Natural killer cell treated with Interleukin-12 subunit alpha and Interleukin-12 subunit beta and Interleukin-15 and Interleukin-18, amount 100 ng/mL, for 72 hours (primary cell): Measurements from ENCODE around the gene REXO1. TPM values are rescaled to one million over a fixed set of nuclear protein-coding genes. Genes with fewer than 3 reads are reported as not detected.

ENCODE experiments used
- ATAC-seq, 2 donors: fragments of 150-1000 bp; cut with Tn5 transposase in 1 of 2; sonication (Bioruptor Pico), chemical (Tn5 transposase) in 1 of 2; 2 replicates each; pipeline ENCODE4 v1.10.0; 2021
- DNase-seq: peaks from one replicate; pipeline ENCODE4 v3.0.0; 2022; ENCODE audit warnings: low spot score
- H3K27ac Mint-ChIP-seq, 2 donors: 1 replicate in 1 of 2; 2 replicates in 1 of 2; pipeline ENCODE4 v1.8.0; 2022; ENCODE audit warnings: mixed read lengths in 2 of 2, mild to moderate bottlenecking in 1 of 2, moderate library complexity in 1 of 2
- H3K27me3 Mint-ChIP-seq, 2 donors: 1 replicate in 1 of 2; 2 replicates in 1 of 2; pipeline ENCODE4 v1.8.0; 2022; ENCODE audit warnings: mixed read lengths in 2 of 2
- H3K36me3 Mint-ChIP-seq: one replicate; pipeline ENCODE4 v1.8.0; 2022; ENCODE audit warnings: mixed read lengths
- H3K4me1 Mint-ChIP-seq, 2 donors: 1 replicate in 1 of 2; 2 replicates in 1 of 2; pipeline ENCODE4 v1.8.0; 2022; ENCODE audit warnings: low read depth in 2 of 2, mixed read lengths in 2 of 2, mild to moderate bottlenecking in 1 of 2
- H3K4me3 Mint-ChIP-seq: one replicate; pipeline ENCODE4 v1.8.0; 2022; ENCODE audit warnings: mixed read lengths
- H3K9me3 Mint-ChIP-seq: 2 replicates; pipeline ENCODE4 v1.8.0; 2022; ENCODE audit warnings: mixed read lengths
- total RNA-seq, 2 donors: library from RNA; stranded (reverse); gene quantifications; one replicate each; pipeline ENCODE4 v1.2.3, GENCODE V29; 2022

REXO1 gene
- total RNA-seq, 2 donors from 2014 or later, result 69.1 to 103 TPM

DNA sequence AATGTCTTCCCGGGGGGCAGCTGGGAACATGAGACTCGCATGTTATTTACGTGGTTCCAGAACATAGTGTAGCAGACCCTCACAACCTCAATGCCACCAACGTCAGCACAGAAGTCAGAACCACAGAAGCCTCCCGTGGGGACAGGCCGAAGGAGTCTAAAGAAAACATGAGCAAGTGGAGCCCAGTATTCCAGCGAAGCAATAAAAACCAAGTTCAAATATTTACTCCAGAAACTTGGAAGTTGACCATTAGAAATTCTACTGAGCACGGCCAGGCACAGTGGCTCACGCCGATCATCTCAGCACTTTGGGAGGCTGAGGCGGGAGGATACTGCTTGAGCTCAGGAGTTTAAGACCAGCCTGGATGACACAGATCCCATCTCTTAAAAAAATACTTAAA lies 18.3 kb downstream of the REXO1 start:
- H3K27ac Mint-ChIP-seq, result no peak overlapping the region
- H3K9me3 Mint-ChIP-seq, result no peaks in the 10 kb centered on the region

DNA sequence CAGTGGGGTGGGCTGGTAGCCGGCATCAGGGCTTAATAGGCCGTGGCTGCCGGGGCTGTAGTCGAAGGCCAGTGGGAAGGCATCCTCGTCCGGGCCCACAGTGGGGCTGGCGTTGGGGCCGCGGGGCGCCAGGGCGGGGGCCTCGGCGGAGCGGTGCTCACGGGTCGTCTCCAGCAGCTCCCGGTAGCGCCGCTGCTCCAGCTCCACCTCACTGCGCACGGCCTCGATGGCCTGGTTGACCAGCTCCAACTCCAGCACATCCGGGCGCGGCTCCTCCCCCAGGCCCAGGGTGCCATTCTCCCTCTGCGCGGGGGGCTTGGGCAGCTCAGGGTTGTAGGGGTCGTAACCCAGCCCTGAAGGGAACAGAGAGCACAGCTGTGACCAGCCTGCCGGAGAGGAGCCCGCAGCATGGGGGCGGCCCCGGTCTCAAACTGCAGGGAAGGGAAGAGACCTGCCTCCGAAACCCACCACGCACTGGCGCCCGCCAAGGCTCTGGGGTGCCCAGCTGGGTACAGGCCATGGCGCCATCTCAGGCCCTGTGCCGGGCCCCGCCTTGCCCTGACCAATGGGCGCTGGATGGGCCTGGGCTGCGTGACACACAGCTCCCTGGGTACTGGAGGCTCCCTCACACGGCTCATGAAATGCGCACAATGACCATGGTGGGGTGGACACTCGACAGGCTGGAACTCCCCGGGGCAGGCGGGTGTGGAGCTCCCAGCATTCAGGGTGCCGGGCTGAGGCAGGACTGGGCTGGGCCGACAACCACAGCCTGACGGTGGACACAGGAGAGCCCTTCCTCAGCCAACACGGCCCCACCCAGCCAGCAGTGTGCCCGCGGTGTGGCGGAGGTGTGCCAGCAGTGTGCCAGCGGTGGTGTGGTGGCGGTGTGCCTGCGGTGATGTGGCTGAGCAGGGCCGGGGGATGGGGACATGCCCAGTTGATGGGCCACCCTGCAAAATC lies 19.7 kb downstream of the REXO1 start:
- Mint-ChIP-seq H3K36me3 (no peaks in the 10 kb centered on the region), H3K27ac (no peak overlapping the region), H3K4me3 (no peak overlapping the region), H3K27me3 (no peaks in the 10 kb centered on the region), H3K9me3 (no peaks in the 10 kb centered on the region), H3K4me1 (no peaks in the 10 kb centered on the region)
- DNase-seq, result no peak
- ATAC-seq, result peak; percentile 13 to 20

More for the DNA sequence above, 18.3 kb downstream of the REXO1 start:
- H3K4me3 Mint-ChIP-seq, result no peak overlapping the region
- H3K27me3 Mint-ChIP-seq, result no peaks in the 10 kb centered on the region
- H3K4me1 Mint-ChIP-seq, result no peaks in the 10 kb centered on the region
- ATAC-seq (no peak), DNase-seq (no peak)
- no peaks in the 10 kb centered on the region for H3K36me3 Mint-ChIP-seq

DNA sequence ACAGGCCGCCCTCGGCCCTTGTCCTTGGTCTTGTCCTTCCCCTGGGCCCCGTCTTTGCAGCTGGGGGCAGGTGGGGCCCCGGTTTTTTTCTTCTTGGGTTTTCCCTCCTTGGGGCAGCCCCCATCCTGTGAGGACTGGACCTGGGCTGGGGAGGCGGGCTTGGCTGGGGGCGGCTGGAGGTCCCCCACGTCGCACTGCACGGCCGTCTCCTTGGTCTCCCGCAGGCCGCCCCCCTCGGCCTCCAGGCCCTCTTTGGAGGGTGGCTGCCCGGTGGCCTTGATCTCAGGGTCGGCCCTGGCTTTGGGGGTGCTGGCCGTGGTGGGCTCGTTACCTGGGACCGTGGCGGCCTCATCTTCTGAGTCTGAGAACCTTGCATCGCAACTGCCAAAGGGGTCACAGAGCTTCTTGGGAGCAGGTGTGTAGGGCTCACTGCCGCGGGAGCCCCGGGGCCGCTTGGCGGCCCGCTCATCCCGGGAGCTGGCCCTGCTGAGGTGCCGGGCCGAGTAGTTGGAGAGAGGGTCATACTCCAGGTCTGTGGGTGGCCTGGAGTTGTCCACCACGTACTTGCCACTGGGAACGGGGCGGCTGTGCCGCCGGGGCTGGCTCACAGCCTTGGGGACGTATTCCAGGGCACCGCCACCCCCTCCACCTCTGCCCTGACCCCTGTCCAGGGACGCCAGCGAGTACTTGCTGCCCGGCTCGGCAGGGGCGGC lies 20.6 kb downstream of the REXO1 start:
- H3K27me3 Mint-ChIP-seq, result no peaks in the 10 kb centered on the region
- H3K4me3 Mint-ChIP-seq, result no peak overlapping the region
- no peaks in the 10 kb centered on the region for H3K36me3 Mint-ChIP-seq
- no peaks in the 10 kb centered on the region for H3K4me1 Mint-ChIP-seq
- no peak overlapping the region for H3K27ac Mint-ChIP-seq
- H3K9me3 Mint-ChIP-seq, result no peaks in the 10 kb centered on the region
- ATAC-seq (no peak), DNase-seq (no peak)

DNA sequence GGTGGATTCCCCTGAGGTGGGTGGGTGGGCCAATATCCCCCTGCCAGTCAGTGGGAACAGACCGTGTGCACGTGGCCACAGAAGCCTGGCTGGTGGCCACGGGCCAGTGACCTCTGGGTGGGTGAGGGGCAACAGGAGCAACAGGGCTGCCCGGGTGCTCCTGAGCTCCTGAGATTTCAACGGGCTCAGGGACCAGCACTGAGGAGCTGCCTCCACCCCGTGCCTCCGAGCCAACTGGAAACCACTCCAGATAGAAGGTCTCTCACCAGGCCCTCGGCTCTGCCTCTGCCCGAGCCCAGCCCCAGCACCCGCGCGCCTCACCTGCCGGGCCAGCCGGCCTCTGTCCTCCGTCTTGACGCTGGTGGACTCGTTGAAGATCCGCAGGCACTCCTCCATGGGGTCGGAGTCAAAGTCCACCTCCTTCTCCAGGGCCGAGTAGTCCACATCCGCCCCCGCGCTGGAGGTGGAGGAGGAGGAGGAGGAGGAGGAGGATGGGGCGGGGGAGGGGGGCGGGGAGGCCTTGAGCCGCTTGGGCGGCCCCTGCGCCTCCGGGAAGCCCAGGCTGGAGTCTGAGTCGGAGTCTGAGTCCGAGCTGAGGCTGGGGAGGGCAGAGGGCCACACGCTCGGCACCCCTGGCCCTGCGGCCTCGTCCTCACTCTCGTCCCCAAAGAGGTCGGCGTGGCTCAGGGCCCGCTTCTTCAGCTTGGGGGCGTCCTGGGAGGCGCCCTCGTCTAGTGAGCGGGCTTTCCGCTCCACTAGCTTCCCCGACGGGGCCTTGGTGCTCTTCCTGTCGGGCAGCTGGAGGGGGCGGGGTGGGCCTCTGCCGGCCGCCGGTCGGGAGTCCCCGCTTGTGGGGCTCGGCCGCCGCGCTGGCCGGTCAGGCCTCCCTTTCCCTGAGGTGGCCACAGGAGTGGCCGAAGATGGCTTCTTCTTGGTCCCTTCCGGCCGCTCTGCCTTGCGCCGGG lies 21.4 kb downstream of the REXO1 start:
- no peaks in the 10 kb centered on the region for H3K36me3 Mint-ChIP-seq
- H3K9me3 Mint-ChIP-seq, result no peaks in the 10 kb centered on the region
- DNase-seq (no peak), ATAC-seq (peak in 1 of 2 donors; percentile 9)
- no peak overlapping the region for H3K27ac Mint-ChIP-seq
- no peak overlapping the region for H3K4me3 Mint-ChIP-seq
- no peaks in the 10 kb centered on the region for H3K4me1 Mint-ChIP-seq
- H3K27me3 Mint-ChIP-seq, result no peaks in the 10 kb centered on the region

DNA sequence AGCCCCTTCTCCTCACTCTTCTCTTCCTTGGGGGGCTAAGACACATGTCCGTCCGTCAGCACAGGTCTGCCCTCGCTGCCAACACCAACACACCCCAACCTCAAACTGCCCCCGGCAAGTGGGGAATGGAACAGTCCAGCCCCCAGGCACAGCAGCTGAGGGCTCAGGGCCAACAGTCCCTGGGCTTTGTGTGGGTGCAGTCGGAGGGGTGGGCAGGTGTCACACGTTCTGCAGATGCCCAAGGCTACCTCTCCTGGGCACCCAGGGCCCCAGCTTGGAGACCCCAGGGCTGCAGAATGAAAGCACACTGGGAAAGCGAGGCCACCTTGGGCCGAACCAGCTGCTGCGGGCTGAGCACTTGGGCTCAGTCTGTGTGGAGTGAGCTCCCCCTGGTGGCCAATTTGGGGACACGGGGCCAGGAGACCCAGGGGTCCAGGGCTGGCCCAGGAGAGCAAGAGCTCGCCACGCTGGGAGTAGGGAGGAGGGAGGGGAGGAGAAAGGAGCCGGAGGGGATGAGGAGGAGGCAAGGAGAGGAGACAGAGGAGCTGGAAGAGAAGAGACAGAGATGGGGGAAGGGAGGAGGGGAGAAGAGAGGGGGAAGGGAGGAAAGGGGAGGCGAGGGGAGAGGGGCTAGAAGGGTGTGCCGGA lies 22.2 kb downstream of the REXO1 start:
- Mint-ChIP-seq H3K27me3 (no peaks in the 10 kb centered on the region), H3K36me3 (no peaks in the 10 kb centered on the region), H3K27ac (no peak overlapping the region), H3K4me3 (no peak overlapping the region), H3K4me1 (no peaks in the 10 kb centered on the region), H3K9me3 (no peaks in the 10 kb centered on the region)
- DNase-seq (peak; percentile 71), ATAC-seq (peak; percentile 71 to 74)

DNA sequence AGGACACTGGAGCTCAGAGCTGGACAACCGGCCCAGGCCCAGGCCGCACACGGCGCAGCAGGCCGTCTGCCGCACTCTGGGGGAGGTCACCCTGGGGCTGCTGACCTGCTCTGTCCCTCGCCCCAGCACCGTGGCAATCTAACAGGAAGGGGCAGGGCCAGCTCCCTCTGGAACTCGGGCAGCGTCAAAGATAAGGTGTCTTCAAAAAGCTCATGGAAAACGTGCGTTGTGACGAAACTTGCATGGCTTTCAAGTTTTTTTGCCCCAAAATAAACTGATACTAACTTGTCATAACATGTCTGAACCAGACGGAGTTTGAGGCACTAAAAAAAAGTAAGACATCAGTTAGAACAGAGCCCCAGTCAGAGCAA lies 24.0 kb downstream of the REXO1 start:
- Mint-ChIP-seq H3K4me1 (no peaks in the 10 kb centered on the region), H3K27me3 (no peaks in the 10 kb centered on the region), H3K9me3 (no peaks in the 10 kb centered on the region), H3K36me3 (no peaks in the 10 kb centered on the region), H3K27ac (no peak overlapping the region), H3K4me3 (no peak overlapping the region)
- ATAC-seq (no peak), DNase-seq (no peak)

DNA sequence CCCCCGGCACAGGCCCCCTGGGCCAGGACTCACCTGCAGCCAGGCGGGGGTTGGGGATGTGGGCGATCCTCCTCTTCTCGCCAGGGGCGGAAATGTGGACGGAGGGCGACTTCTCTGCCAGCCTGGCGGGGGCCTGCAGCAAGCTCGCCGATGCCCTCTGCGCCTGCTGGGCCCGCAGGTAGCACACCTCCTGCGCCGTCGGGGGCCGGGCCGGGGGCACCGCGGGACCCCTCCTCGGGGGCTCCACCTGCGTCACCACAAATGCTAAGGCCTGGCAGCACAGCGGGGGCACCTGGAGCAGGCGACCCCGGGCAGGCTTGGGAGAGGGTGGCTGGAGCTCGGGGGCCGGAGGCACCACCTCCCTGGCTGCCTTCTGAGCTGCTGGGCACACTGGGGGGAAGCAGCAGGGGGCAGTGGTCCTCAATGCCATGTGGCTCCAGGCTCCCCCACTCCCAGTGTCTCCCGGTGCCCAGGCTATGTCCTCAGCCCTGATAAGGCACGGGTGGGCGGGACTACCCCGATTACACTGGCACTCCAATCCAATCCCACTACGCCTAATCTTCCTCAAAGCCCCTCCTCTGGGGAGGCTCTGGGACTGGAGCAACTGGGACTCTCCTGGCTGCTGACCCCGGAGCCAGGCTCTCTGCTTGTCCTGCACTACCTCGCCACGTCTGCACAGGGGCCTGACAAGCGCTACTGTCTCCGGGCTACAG lies 24.6 kb downstream of the REXO1 start:
- no peaks in the 10 kb centered on the region for H3K36me3 Mint-ChIP-seq
- no peaks in the 10 kb centered on the region for H3K9me3 Mint-ChIP-seq
- ATAC-seq (no peak), DNase-seq (no peak)
- no peaks in the 10 kb centered on the region for H3K27me3 Mint-ChIP-seq
- H3K4me3 Mint-ChIP-seq, result no peak overlapping the region
- no peaks in the 10 kb centered on the region for H3K4me1 Mint-ChIP-seq
- H3K27ac Mint-ChIP-seq, result no peak overlapping the region

DNA sequence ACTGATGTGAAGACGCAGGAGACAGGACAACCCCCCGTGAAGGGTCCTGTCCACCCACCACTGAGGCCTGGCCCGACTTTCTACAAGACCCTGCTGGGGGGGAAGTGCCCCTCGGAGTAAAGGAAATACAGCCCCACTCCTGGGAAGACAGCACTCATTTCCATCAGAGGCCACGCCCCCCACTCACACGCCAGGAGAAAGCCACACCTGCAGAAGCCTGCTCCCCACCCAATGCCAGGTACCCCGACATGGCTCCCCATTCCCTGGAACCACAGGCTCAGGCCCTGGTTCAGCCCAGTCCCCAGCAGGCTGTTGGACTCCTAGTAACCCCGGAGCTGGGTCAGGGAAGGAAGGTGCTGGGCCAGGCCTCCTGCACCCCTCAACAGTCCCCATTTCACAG lies 25.3 kb downstream of the REXO1 start:
- ATAC-seq (no peak), DNase-seq (no peak)
- Mint-ChIP-seq H3K4me3 (no peak overlapping the region), H3K27ac (no peak overlapping the region), H3K4me1 (peaks cover 0 to 2% of the 10 kb centered on the region in 2 donors), H3K27me3 (no peaks in the 10 kb centered on the region), H3K36me3 (no peaks in the 10 kb centered on the region), H3K9me3 (no peaks in the 10 kb centered on the region)

DNA sequence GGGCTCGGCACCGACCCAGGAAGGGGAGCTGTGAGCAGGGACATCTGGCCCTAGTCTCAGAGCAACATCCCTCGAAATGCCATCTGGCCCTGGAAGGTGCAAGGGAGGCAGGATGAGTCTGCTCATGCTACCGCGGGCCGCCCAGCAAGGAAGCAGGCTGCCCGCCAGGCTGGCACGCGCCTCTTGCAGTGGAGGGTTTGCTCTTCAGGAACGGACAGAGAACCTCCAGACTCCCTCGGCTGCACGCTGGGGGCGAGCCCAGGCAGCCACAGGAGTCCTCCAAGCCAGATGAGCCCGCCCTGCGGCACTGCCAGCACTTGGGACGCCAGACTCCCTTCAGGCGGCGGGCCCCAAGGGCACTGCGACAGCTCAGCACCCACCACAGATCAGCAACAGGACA lies 26.1 kb downstream of the REXO1 start:
- Mint-ChIP-seq H3K27ac (no peak overlapping the region), H3K4me3 (no peak overlapping the region), H3K27me3 (no peaks in the 10 kb centered on the region), H3K36me3 (no peaks in the 10 kb centered on the region), H3K4me1 (peaks cover 0 to 3% of the 10 kb centered on the region in 2 donors), H3K9me3 (no peaks in the 10 kb centered on the region)
- ATAC-seq (no peak), DNase-seq (no peak)

DNA sequence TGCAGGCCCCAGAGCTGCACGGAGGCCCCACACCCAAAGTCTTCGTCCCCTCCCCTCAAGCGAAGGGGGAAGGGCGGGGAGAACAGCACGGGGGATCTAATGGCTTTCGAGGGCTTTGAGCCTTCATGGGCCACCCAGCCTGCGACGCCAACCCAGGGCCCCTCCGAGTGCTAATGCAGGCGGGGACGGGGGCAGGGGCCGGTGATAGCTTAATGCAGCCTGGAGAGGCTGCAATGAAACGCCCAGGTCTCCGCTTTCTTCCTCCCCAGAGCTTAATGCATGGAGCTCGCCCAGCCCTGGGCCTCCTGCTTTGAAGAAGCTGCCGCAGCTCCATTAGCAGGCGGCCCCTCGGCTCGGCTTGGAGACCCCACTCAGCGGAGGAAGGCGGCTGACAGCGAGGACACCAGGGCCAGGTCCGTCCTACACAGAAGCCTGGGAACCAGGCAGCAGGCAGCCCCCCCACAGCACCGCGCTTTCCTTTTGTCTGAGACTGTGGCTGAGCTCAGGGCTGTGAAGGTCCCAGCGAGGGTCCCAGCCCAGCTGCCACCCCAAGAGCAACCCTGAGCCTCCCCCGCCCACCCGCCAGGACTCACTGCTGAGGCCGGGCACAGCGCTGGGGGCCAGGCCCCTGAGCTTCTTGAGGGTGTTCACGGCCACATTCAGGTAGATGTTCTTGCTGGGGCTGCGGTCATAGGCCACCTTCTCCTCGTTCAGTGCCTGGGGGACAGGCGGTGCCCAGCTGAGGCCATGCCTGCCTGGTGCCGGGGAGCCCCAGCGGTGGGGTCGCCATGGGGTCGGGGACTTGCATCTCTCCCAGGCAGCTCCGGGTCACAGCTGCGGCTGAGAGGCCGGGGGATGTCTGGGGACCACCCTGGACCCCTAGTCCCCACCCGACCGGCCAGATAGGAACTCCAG lies 28.7 kb downstream of the REXO1 start:
- H3K4me1 Mint-ChIP-seq, result peaks cover 0 to 3% of the 10 kb centered on the region in 2 donors
- no peak overlapping the region for H3K4me3 Mint-ChIP-seq
- no peaks in the 10 kb centered on the region for H3K27me3 Mint-ChIP-seq
- H3K9me3 Mint-ChIP-seq, result no peaks in the 10 kb centered on the region
- ATAC-seq, result no peak
- no peak for DNase-seq
- no peak overlapping the region for H3K27ac Mint-ChIP-seq
- H3K36me3 Mint-ChIP-seq, result no peaks in the 10 kb centered on the region

DNA sequence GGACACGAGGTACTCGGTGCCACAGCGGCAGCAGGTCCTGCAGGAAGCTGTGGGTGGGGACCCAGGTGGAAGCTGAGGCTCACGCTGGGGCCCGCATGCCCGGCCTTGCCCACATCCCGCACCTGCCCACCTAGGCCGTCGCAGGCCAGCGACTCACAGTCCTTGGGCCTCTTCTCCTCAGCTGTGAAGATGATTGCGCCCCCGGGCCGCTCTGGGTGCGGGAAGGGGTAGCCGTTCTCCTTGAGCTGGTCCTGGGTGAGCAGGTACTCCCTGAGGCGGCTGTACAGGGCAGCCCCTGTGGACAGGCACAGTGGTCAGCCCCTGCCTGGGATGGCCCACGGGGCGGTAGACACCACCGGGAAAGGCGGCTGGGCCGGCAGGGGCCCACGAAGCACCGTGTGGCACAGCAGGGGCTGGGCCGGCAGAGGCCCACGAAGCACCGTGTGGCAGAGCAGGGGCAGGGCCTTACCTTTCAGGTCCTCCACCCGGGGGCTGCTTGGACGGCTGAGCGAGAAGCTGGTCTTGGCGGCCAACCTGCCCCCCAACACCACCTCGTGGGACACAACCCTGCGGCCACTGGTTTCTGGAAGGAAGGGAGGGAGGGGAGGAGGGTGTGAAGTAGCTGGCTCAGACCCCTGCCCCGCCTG lies 29.6 kb downstream of the REXO1 start:
- Mint-ChIP-seq H3K4me1 (peaks cover 0 to 3% of the 10 kb centered on the region in 2 donors), H3K4me3 (no peak overlapping the region), H3K9me3 (no peaks in the 10 kb centered on the region), H3K36me3 (no peaks in the 10 kb centered on the region), H3K27me3 (no peaks in the 10 kb centered on the region), H3K27ac (no peak overlapping the region)
- DNase-seq (no peak), ATAC-seq (no peak)
